HepG2 (cell line): ENCODE measurements around the gene GFAP. TPM values are rescaled to one million over a fixed set of nuclear protein-coding genes. Genes with fewer than 3 reads are reported as not detected.

ENCODE experiments used
- ATAC-seq: fragments of 200-7000 bp; cut with Tn5 transposase; 3 replicates; pipeline ENCODE4 v1.9.1; 2020; ENCODE audit warnings: mild to moderate bottlenecking, moderate library complexity
- BruUV-seq: library from RNA; stranded (reverse); fragments of 400-500 nt; replicated peaks from 2 replicates; lab custom pipeline; 2021; lab: Mats Ljungman, UMichigan
- CTCF ChIA-PET: fragments of 300-600 bp; formaldehyde crosslinking; extraction: SDS; loops from one replicate; lab custom pipeline; 2021; ENCODE audit warnings: low total read pairs, inconsistent platforms, low intra/inter-chr PET ratio; lab: Yijun Ruan, JAX
- POLR2A ChIA-PET: fragments of 350-600 bp; sonication (Branson Sonifier 250); formaldehyde crosslinking; loops from one replicate; lab custom pipeline; 2020; ENCODE audit warnings: antibody characterized with exemption, inconsistent platforms; lab: Yijun Ruan, JAX
- DNase-seq: peaks from one replicate; pipeline ENCODE4 v3.0.0-alpha.2; 2015; ENCODE audit warnings: low spot score
- FAIRE-seq: peaks from 3 replicates; lab custom pipeline; 2011; peaks lifted over from hg19 to GRCh38; lab: Jason Lieb, UNC
- H2AFZ ChIP-seq: one replicate; pipeline ENCODE4 v1.6.1; 2011; ENCODE audit warnings: low read length, inconsistent platforms
- H3K27ac ChIP-seq: fragments of 300-600 bp; 3 replicates; pipeline ENCODE4 v1.8.0; 2011; ENCODE audit warnings: mixed run types, mild to moderate bottlenecking, mixed read lengths, low read length, inconsistent platforms; ENCODE audit not compliant: insufficient read depth; ENCODE audit errors: extremely low read length
- H3K27me3 ChIP-seq, 2 experiments: fragments of 200-600 bp in 1 of 2; 2 replicates in 1 of 2; 3 replicates in 1 of 2; pipeline versions ENCODE4 v1.6.0 to v1.8.0; 2011; ENCODE audit warnings: low read length in 2 of 2, mild to moderate bottlenecking in 2 of 2, moderate library complexity in 2 of 2, inconsistent platforms in 1 of 2; ENCODE audit not compliant: insufficient read depth in 2 of 2, control insufficient read depth in 1 of 2
- H3K36me3 ChIP-seq, 2 experiments: fragments of 200-600 bp in 1 of 2; replicated peaks in 1 of 2; 2 replicates in 1 of 2; 3 replicates in 1 of 2; pipeline versions ENCODE4 v1.5.1 to v1.8.0; 2011; ENCODE audit warnings: low read length in 2 of 2, inconsistent platforms in 1 of 2; ENCODE audit not compliant: insufficient read depth in 2 of 2, control insufficient read depth in 1 of 2
- H3K4me1 ChIP-seq: 2 replicates; pipeline ENCODE4 v1.5.1; 2012; ENCODE audit warnings: low read length, inconsistent platforms; ENCODE audit not compliant: insufficient read depth
- H3K4me2 ChIP-seq: 2 replicates; pipeline ENCODE4 v1.6.0; 2011; ENCODE audit warnings: low read depth, low read length, inconsistent platforms
- H3K4me3 ChIP-seq, 3 experiments: fragments of 200-600 bp in 1 of 3; sonication (generic), shearing (Covaris generic) in 1 of 3; replicated peaks in 1 of 3; 2 replicates each; pipeline ENCODE4 v1.5.1; 2011 to 2016; ENCODE audit warnings: low read length in 3 of 3, inconsistent platforms in 2 of 3, low read depth in 2 of 3, mild to moderate bottlenecking in 2 of 3, control low read depth in 1 of 3, mixed read lengths in 1 of 3; ENCODE audit not compliant: insufficient read depth in 1 of 3
- H3K79me2 ChIP-seq: one replicate; pipeline ENCODE4 v1.6.1; 2011; ENCODE audit warnings: low read length, inconsistent platforms; ENCODE audit not compliant: insufficient read depth
- H3K9ac ChIP-seq: 2 replicates; pipeline ENCODE4 v1.6.0; 2011; ENCODE audit warnings: mild to moderate bottlenecking, low read depth, low read length, inconsistent platforms; ENCODE audit not compliant: insufficient read depth
- H3K9me3 ChIP-seq: 2 replicates; pipeline ENCODE4 v1.5.1; 2012; ENCODE audit warnings: mild to moderate bottlenecking, low read length
- H4K20me1 ChIP-seq: 2 replicates; pipeline ENCODE4 v1.6.0; 2011; ENCODE audit warnings: inconsistent platforms, mild to moderate bottlenecking, low read length, moderate library complexity; ENCODE audit not compliant: insufficient read depth
- HES4 ChIP-seq: sonication (generic); formaldehyde crosslinking; IDR thresholded peaks from 2 replicates; pipeline ENCODE4 v1.9.0; 2021; ENCODE audit warnings: mild to moderate bottlenecking, missing genetic modification reagents, borderline replicate concordance
- JDP2 ChIP-seq: sonication (generic); formaldehyde crosslinking; IDR thresholded peaks from 2 replicates; pipeline ENCODE4 v1.8.1; 2022; ENCODE audit warnings: missing genetic modification reagents, borderline replicate concordance
- KAT8 ChIP-seq: IDR thresholded peaks from 2 replicates; pipeline ENCODE4 v1.6.1; 2016; ENCODE audit warnings: missing genetic modification reagents, missing compliant biosample characterization
- KDM5B ChIP-seq: sonication (generic); formaldehyde crosslinking; IDR thresholded peaks from 2 replicates; pipeline ENCODE4 v1.4.0; 2020; ENCODE audit warnings: missing genetic modification reagents, mild to moderate bottlenecking, borderline replicate concordance
- KLF16 ChIP-seq, 2 experiments: sonication (generic) in 1 of 2; formaldehyde crosslinking in 1 of 2; IDR thresholded peaks; 2 replicates each; pipeline versions ENCODE4 v1.6.1 to v1.8.0; 2016 to 2023; ENCODE audit warnings: missing genetic modification reagents in 2 of 2, missing compliant biosample characterization in 1 of 2
- PHF8 ChIP-seq: sonication (generic); formaldehyde crosslinking; IDR thresholded peaks from 2 replicates; pipeline ENCODE4 v1.5.0; 2020; ENCODE audit warnings: missing genetic modification reagents
- SIN3B ChIP-seq: fragments of 150-350 bp; IDR thresholded peaks from 2 replicates; pipeline ENCODE4 v1.6.1; 2014; ENCODE audit warnings: low read length
- SIX1 ChIP-seq: sonication (generic); formaldehyde crosslinking; IDR thresholded peaks from 2 replicates; pipeline ENCODE4 v1.4.0; 2020; ENCODE audit warnings: missing genetic modification reagents, borderline replicate concordance
- SRSF4 ChIP-seq: fragments of 200-400 bp; formaldehyde crosslinking; IDR thresholded peaks from one replicate; pipeline ENCODE4 v1.6.1; 2018; ENCODE audit warnings: mild to moderate bottlenecking, low read depth, low read length, moderate library complexity; ENCODE audit not compliant: poor library complexity, severe bottlenecking
- ZBTB20 ChIP-seq: sonication (generic); formaldehyde crosslinking; IDR thresholded peaks from 2 replicates; pipeline ENCODE4 v1.8.1; 2023; ENCODE audit warnings: missing genetic modification reagents, low read depth, mild to moderate bottlenecking, borderline replicate concordance
- ZFP1 ChIP-seq: IDR thresholded peaks from 2 replicates; pipeline ENCODE4 v1.6.1; 2016
- ZNF337 ChIP-seq: sonication (generic); formaldehyde crosslinking; IDR thresholded peaks from 2 replicates; pipeline ENCODE4 v1.5.1; 2020; ENCODE audit warnings: missing genetic modification reagents, low read depth, mild to moderate bottlenecking, borderline replicate concordance
- ZNF33B ChIP-seq: sonication (generic); formaldehyde crosslinking; IDR thresholded peaks from 2 replicates; pipeline ENCODE4 v1.5.1; 2020; ENCODE audit warnings: mild to moderate bottlenecking, missing genetic modification reagents
- ZNF501 ChIP-seq: sonication (generic); formaldehyde crosslinking; IDR thresholded peaks from 2 replicates; pipeline ENCODE4 v1.5.1; 2020; ENCODE audit warnings: mild to moderate bottlenecking, moderate library complexity, missing genetic modification reagents
- ZNF563 ChIP-seq: sonication (generic); formaldehyde crosslinking; IDR thresholded peaks from 2 replicates; pipeline ENCODE4 v1.8.0; 2022; ENCODE audit warnings: mild to moderate bottlenecking, moderate library complexity, missing genetic modification reagents
- ZNF607 ChIP-seq: sonication (generic); formaldehyde crosslinking; IDR thresholded peaks from 2 replicates; pipeline ENCODE4 v1.5.1; 2020; ENCODE audit warnings: missing genetic modification reagents, mild to moderate bottlenecking, borderline replicate concordance
- ZSCAN20 ChIP-seq: sonication (generic); formaldehyde crosslinking; IDR thresholded peaks from 2 replicates; pipeline ENCODE4 v1.4.0; 2020; ENCODE audit warnings: missing genetic modification reagents, mild to moderate bottlenecking, borderline replicate concordance
- ZZZ3 ChIP-seq: sonication (generic); formaldehyde crosslinking; IDR thresholded peaks from 2 replicates; pipeline ENCODE4 v1.4.0; 2020; ENCODE audit warnings: missing genetic modification reagents, mild to moderate bottlenecking, borderline replicate concordance
- WGBS: methylation state at CpG from one replicate; pipeline ENCODE4 v1.1.6; 2017; ENCODE audit warnings: low lambda C conversion rate; 5-methylcytosine and 5-hydroxymethylcytosine counted together
- in situ Hi-C: cut with HindIII; loops from 2 replicates; pipeline ENCODE4 v1.10.0; 2017; ENCODE audit warnings: low pct_unique_long_range_greater_than_20kb; ENCODE audit not compliant: extremely low pct_ligation_motif_present
- intact Hi-C: fragments of 100-400 bp; cut with micrococcal nuclease; formaldehyde crosslinking; loops from one replicate; pipeline ENCODE4 v1.10.0; 2022; ENCODE audit not compliant: unreplicated experiment
- polyA plus RNA-seq, 8 experiments: library from polyadenylated mRNA; depleted of rRNA in 3 of 8; stranded (reverse) in 7 of 8; unstranded in 1 of 8; fragments of >200 nt; fragmentation: Illumina TruSeq in 4 of 8; extraction: Trizol in 4 of 8; gene quantifications; 2 replicates each; pipeline versions ENCODE4 v1.2.1 to v1.2.3, GENCODE V29; 2011 to 2016; ENCODE audit warnings: low read depth in 4 of 8, missing spikeins in 1 of 8, mixed read lengths in 1 of 8; ENCODE audit not compliant: insufficient read depth in 1 of 8
- total RNA-seq, 5 experiments: library from RNA; depleted of rRNA; stranded (reverse); fragments of >200 nt; fragmentation: Illumina TruSeq; extraction: Trizol; gene quantifications; 2 replicates each; pipeline ENCODE4 v1.2.3, GENCODE V29; 2016; ENCODE audit warnings: low read depth in 1 of 5
- TF ChIP-seq, protein P1 (sequence below): sonication (generic); formaldehyde crosslinking; IDR thresholded peaks from 2 replicates; pipeline ENCODE4 v1.4.0; 2020; ENCODE audit warnings: low read depth, mild to moderate bottlenecking, missing genetic modification reagents
- TF ChIP-seq, protein P2 (sequence below): sonication (generic); formaldehyde crosslinking; conservative IDR thresholded peaks from 2 replicates; pipeline ENCODE4 v1.4.0; 2020; ENCODE audit warnings: missing genetic modification reagents
- TF ChIP-seq, protein P3 (sequence below): sonication (generic); formaldehyde crosslinking; IDR thresholded peaks from 2 replicates; pipeline ENCODE4 v1.4.0; 2020; ENCODE audit warnings: mild to moderate bottlenecking, missing genetic modification reagents

GFAP gene
- total and polyA plus RNA-seq, 2 of the 13 experiments (the other 11 are each of a cell fraction or from before 2014, with no cell fraction given) = 0.11 to 0.29 TPM

DNA sequence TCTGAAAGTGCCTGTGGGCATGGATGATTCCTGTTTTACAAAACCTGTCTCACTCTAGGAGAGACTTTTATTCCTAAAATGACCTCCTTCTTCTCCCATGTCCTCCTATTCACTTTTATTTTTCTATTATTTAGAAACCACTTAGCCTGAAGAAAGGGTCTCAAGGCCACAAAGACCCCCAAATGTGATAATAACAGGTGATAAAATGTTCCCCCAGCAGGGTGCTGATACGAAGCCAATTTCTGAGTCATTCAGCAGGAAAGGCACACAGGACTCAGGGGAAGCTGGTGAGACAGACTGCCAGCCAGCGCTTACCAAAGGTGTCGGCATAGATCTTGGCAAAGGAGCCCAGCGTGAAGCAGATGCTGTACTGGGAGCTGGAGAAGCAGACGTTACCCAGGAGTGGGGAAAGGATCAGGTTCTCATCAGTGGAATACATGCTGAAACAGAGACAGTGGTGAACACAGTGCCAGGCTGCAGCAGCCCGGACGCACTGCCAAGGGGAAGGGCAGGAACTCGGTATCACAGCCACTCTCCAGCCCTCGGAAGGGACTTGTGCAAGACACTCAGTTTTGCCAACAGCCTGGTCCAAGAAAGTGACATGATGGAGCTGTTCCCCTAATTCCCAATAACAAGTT, 43.0 kb downstream of the GFAP start (continued):
- TF ChIP-seq, protein P1, sequence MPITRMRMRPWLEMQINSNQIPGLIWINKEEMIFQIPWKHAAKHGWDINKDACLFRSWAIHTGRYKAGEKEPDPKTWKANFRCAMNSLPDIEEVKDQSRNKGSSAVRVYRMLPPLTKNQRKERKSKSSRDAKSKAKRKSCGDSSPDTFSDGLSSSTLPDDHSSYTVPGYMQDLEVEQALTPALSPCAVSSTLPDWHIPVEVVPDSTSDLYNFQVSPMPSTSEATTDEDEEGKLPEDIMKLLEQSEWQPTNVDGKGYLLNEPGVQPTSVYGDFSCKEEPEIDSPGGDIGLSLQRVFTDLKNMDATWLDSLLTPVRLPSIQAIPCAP (CRISPR knock-in tag) = no peak
- TF ChIP-seq ZNF337 (CRISPR knock-in tag) (no peak), ZFP1 (CRISPR knock-in tag) (no peak), ZSCAN20 (CRISPR knock-in tag) (no peak), KAT8 (CRISPR knock-in tag) (no peak), ZNF501 (CRISPR knock-in tag) (no peak), ZBTB20 (no peak), SIX1 (CRISPR knock-in tag) (no peak)

DNA sequence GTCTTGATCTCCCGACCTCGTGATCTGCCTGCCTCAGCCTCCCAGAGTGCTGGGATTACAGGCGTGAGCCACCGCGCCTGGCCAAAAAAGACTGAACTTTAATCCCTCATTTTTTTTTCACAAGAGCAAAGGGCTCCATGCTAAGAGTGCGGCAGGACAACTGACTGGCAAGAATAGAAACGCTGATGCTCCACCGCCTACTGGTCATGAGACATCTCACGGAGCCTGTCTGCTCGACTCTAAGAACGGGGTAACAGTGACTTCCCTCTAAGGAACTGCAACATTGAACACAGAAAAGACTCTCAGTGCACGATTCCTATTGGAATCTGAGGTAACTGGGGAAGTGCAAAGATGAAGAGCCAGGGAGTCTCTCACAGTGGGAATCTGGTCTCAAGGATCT, 43.7 kb downstream of the GFAP start:
- CTCF ChIA-PET = no interaction called here
- 99% methylated on average over 12 of the region's 12 CpGs for WGBS
- no TSS peak for BruUV-seq
- Histone ChIP-seq H2AFZ (no peak overlapping the region), H3K9ac (no peak overlapping the region), H3K79me2 (no peaks in the 10 kb centered on the region), H3K4me1 (peaks cover 7% of the 10 kb centered on the region), H4K20me1 (no peaks in the 10 kb centered on the region), H3K9me3 (no peaks in the 10 kb centered on the region), H3K4me3 (no peak overlapping the region), H3K4me2 (no peak overlapping the region), H3K27ac (no peak overlapping the region), H3K27me3 (no peaks in the 10 kb centered on the region), H3K36me3 (peaks cover 40 to 80% of the 10 kb centered on the region in 2 experiments)
- intact Hi-C loops = no loop called here
- POLR2A ChIA-PET = no interaction called here
- DNase-seq (no peak), ATAC-seq (no peak), FAIRE-seq (no peak)
- in situ Hi-C loops = no loop called here
- no peak for TF ChIP-seq ZZZ3 (CRISPR knock-in tag)
- no peak for TF ChIP-seq ZNF607 (CRISPR knock-in tag)
- no peak for TF ChIP-seq KLF16 (CRISPR knock-in tag; IDR thresholded peaks at IDR 0.05)
- no peak for TF ChIP-seq SRSF4
- TF ChIP-seq, protein P2, sequence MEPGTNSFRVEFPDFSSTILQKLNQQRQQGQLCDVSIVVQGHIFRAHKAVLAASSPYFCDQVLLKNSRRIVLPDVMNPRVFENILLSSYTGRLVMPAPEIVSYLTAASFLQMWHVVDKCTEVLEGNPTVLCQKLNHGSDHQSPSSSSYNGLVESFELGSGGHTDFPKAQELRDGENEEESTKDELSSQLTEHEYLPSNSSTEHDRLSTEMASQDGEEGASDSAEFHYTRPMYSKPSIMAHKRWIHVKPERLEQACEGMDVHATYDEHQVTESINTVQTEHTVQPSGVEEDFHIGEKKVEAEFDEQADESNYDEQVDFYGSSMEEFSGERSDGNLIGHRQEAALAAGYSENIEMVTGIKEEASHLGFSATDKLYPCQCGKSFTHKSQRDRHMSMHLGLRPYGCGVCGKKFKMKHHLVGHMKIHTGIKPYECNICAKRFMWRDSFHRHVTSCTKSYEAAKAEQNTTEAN (CRISPR knock-in tag) = no peak
- TF ChIP-seq HES4 (CRISPR knock-in tag) = no peak
- no peak for TF ChIP-seq PHF8 (CRISPR knock-in tag)
- no peak for TF ChIP-seq ZNF563 (CRISPR knock-in tag)
- no peak for TF ChIP-seq KAT8 (CRISPR knock-in tag)
- no peak for TF ChIP-seq KDM5B
- TF ChIP-seq, protein P3, sequence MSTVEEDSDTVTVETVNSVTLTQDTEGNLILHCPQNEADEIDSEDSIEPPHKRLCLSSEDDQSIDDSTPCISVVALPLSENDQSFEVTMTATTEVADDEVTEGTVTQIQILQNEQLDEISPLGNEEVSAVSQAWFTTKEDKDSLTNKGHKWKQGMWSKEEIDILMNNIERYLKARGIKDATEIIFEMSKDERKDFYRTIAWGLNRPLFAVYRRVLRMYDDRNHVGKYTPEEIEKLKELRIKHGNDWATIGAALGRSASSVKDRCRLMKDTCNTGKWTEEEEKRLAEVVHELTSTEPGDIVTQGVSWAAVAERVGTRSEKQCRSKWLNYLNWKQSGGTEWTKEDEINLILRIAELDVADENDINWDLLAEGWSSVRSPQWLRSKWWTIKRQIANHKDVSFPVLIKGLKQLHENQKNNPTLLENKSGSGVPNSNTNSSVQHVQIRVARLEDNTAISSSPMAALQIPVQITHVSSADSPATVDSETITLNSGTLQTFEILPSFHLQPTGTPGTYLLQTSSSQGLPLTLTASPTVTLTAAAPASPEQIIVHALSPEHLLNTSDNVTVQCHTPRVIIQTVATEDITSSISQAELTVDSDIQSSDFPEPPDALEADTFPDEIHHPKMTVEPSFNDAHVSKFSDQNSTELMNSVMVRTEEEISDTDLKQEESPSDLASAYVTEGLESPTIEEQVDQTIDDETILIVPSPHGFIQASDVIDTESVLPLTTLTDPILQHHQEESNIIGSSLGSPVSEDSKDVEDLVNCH = no peak
- no peak for TF ChIP-seq SIN3B
- no peak for TF ChIP-seq JDP2 (CRISPR knock-in tag)
- no peak for TF ChIP-seq ZNF33B
